HCT116 (cell line): ENCODE results near the gene HCLS1.

Experiments
- CTCF ChIP-seq, 3 experiments: fragments of 200-600 bp in 1 of 3; sonication (generic) in 1 of 3; IDR thresholded peaks in 2 of 3; conservative IDR thresholded peaks in 1 of 3; 2 replicates each; pipeline ENCODE4 v1.5.1; 2012 to 2017; ENCODE audit warnings: low read depth in 2 of 3, low read length in 2 of 3, antibody characterized with exemption in 1 of 3, borderline replicate concordance in 1 of 3, control low read depth in 1 of 3, mild to moderate bottlenecking in 1 of 3, mixed read lengths in 1 of 3, mixed run types in 1 of 3, moderate library complexity in 1 of 3; ENCODE audit not compliant: insufficient read depth in 1 of 3
- ELF1 ChIP-seq: IDR thresholded peaks from 2 replicates; pipeline ENCODE4 v1.6.1; 2012; ENCODE audit warnings: low read depth, borderline replicate concordance
- SRF ChIP-seq: IDR thresholded peaks from 2 replicates; pipeline ENCODE4 v1.6.1; 2012; ENCODE audit warnings: low read depth

GRCh38 chr3:121705541-121705940 is 44.8 kb upstream of the HCLS1 start:
- no peak for TF ChIP-seq ELF1
- no peak for TF ChIP-seq SRF
- TF ChIP-seq CTCF (IDR thresholded peaks at IDR 0.05 in 2 of 3, conservative IDR thresholded peaks at IDR 0.05 in 1 of 3; ENCODE audit: borderline replicate concordance in 1 of 3, insufficient read depth in 1 of 3, low read depth in 2 of 3, low read length in 2 of 3) = no peak
